ENCODE measurements around the gene IFNA17. TPM values are rescaled to one million over a fixed set of nuclear protein-coding genes. Genes with fewer than 3 reads are reported as not detected.
"Not testable (repeated sequence)": the region's sequence is repeated elsewhere in the genome, so short reads cannot be mapped to it uniquely, and the experiment has no call there.

IFNA17 gene
- total RNA-seq, 1 experiment from 2014 or later, result not detected

GRCh38 chr9:21251638-21252037, 23.6 kb upstream of the IFNA17 start:
- Histone ChIP-seq H3K27ac (ENCODE audit: low read length) (no peak overlapping the region), H3K9me2 (replicated peaks; ENCODE audit: insufficient read depth, low read length) (no peaks in the 10 kb centered on the region), H3K9me3 (ENCODE audit: low read length) (no peaks in the 10 kb centered on the region), H3K9ac (ENCODE audit: low read length) (no peak overlapping the region), H4K20me1 (ENCODE audit: insufficient read depth, low read depth, low read length) (no peaks in the 10 kb centered on the region), H3K27me3 (ENCODE audit: low read length) (no peaks in the 10 kb centered on the region), H3K4me2 (ENCODE audit: low read depth, low read length, poor library complexity, severe bottlenecking) (no peak overlapping the region), H3K79me2 (ENCODE audit: low read length) (no peaks in the 10 kb centered on the region), H3K4me1 (ENCODE audit: low read length) (no peaks in the 10 kb centered on the region), H3K4me3 (ENCODE audit: low read length) (no peak overlapping the region), H3K36me3 (ENCODE audit: insufficient read depth, low read length) (no peaks in the 10 kb centered on the region), H2AFZ (ENCODE audit: low read length) (no peak overlapping the region)
- no peak for DNase-seq

- Histone ChIP-seq H3K27me3 (ENCODE audit: low read length) (no peaks in the 10 kb centered on the region), H3K4me3 (ENCODE audit: low read length) (no peak overlapping the region), H4K20me1 (ENCODE audit: insufficient read depth, low read depth, low read length) (no peaks in the 10 kb centered on the region), H3K4me1 (ENCODE audit: low read length) (no peaks in the 10 kb centered on the region), H3K27ac (ENCODE audit: low read length) (no peak overlapping the region), H3K79me2 (ENCODE audit: low read length) (no peaks in the 10 kb centered on the region), H3K4me2 (ENCODE audit: low read depth, low read length, poor library complexity, severe bottlenecking) (no peak overlapping the region), H3K9me3 (ENCODE audit: low read length) (no peaks in the 10 kb centered on the region), H3K9ac (ENCODE audit: low read length) (no peak overlapping the region), H3K9me2 (replicated peaks; ENCODE audit: insufficient read depth, low read length) (no peaks in the 10 kb centered on the region), H2AFZ (ENCODE audit: low read length) (no peak overlapping the region), H3K36me3 (ENCODE audit: insufficient read depth, low read length) (no peaks in the 10 kb centered on the region)
- no peak for DNase-seq
Observed at GRCh38 chr9:21251190-21251589, 23.2 kb upstream of the IFNA17 start.

- H3K36me3 ChIP-seq (ENCODE audit: insufficient read depth, low read length), result no peaks in the 10 kb centered on the region
- no peak overlapping the region for H3K4me2 ChIP-seq (ENCODE audit: low read depth, low read length, poor library complexity, severe bottlenecking)
- no peaks in the 10 kb centered on the region for H3K9me3 ChIP-seq (ENCODE audit: low read length)
- DNase-seq, result peak; percentile 34
- H2AFZ ChIP-seq (ENCODE audit: low read length), result no peak overlapping the region
- H3K9ac ChIP-seq (ENCODE audit: low read length), result no peak overlapping the region
- no peaks in the 10 kb centered on the region for H3K27me3 ChIP-seq (ENCODE audit: low read length)
- no peak overlapping the region for H3K4me3 ChIP-seq (ENCODE audit: low read length)
- H3K4me1 ChIP-seq (ENCODE audit: low read length), result no peaks in the 10 kb centered on the region
- no peak overlapping the region for H3K27ac ChIP-seq (ENCODE audit: low read length)
- 0 out of 2 replicates have a peak, but pooled peaks cover 4% of the 10 kb centered on the region for H4K20me1 ChIP-seq (ENCODE audit: insufficient read depth, low read depth, low read length)
- no peaks in the 10 kb centered on the region for H3K9me2 ChIP-seq (replicated peaks; ENCODE audit: insufficient read depth, low read length)
- no peaks in the 10 kb centered on the region for H3K79me2 ChIP-seq (ENCODE audit: low read length)
Observed at GRCh38 chr9:21244836-21245235, 16.8 kb upstream of the IFNA17 start.

- Histone ChIP-seq H4K20me1 (ENCODE audit: insufficient read depth, low read depth, low read length) (0 out of 2 replicates have a peak, but pooled peaks cover 4% of the 10 kb centered on the region), H2AFZ (ENCODE audit: low read length) (no peak within 1 kb of the TSS), H3K9me2 (replicated peaks; ENCODE audit: insufficient read depth, low read length) (no peaks in the 10 kb centered on the region), H3K79me2 (ENCODE audit: low read length) (no peaks in the 10 kb centered on the region), H3K27me3 (ENCODE audit: low read length) (no peaks in the 10 kb centered on the region), H3K36me3 (ENCODE audit: insufficient read depth, low read length) (no peaks in the 10 kb centered on the region), H3K4me3 (ENCODE audit: low read length) (no peak within 1 kb of the TSS), H3K9me3 (ENCODE audit: low read length) (no peaks in the 10 kb centered on the region), H3K4me1 (ENCODE audit: low read length) (no peaks in the 10 kb centered on the region), H3K27ac (ENCODE audit: low read length) (no peak within 1 kb of the TSS), H3K9ac (ENCODE audit: low read length) (no peak within 1 kb of the TSS), H3K4me2 (ENCODE audit: low read depth, low read length, poor library complexity, severe bottlenecking) (no peak within 1 kb of the TSS)
- DNase-seq, result no peak
Observed at GRCh38 chr9:21239911-21240310, 11.9 kb upstream of the IFNA17 start, which contains the start of gene IFNA14. TSS of gene IFNA14 (minus strand) at chr9:21240005. CDS start at chr9:21239935, 70 bp downstream.

GRCh38 chr9:21236360-21236714, 8.3 kb upstream of the IFNA17 start:
- not testable (repeated sequence) for H3K9me2 ChIP-seq (replicated peaks; ENCODE audit: insufficient read depth, low read length); H3K27ac ChIP-seq (ENCODE audit: low read length); H3K79me2 ChIP-seq (ENCODE audit: low read length); H2AFZ ChIP-seq (ENCODE audit: low read length); H3K4me2 ChIP-seq (ENCODE audit: low read depth, low read length, poor library complexity, severe bottlenecking); H4K20me1 ChIP-seq (ENCODE audit: insufficient read depth, low read depth, low read length); H3K4me3 ChIP-seq (ENCODE audit: low read length); H3K36me3 ChIP-seq (ENCODE audit: insufficient read depth, low read length); H3K27me3 ChIP-seq (ENCODE audit: low read length); H3K9ac ChIP-seq (ENCODE audit: low read length); H3K9me3 ChIP-seq (ENCODE audit: low read length); H3K4me1 ChIP-seq (ENCODE audit: low read length)
- peak; percentile 29 for DNase-seq

GRCh38 chr9:21235468-21236359, 7.7 kb upstream of the IFNA17 start:
- H3K4me3 ChIP-seq (ENCODE audit: low read length); H3K27ac ChIP-seq (ENCODE audit: low read length); H3K9me2 ChIP-seq (replicated peaks; ENCODE audit: insufficient read depth, low read length); H3K9ac ChIP-seq (ENCODE audit: low read length); H3K4me2 ChIP-seq (ENCODE audit: low read depth, low read length, poor library complexity, severe bottlenecking); H3K27me3 ChIP-seq (ENCODE audit: low read length); H2AFZ ChIP-seq (ENCODE audit: low read length); H3K9me3 ChIP-seq (ENCODE audit: low read length); H3K4me1 ChIP-seq (ENCODE audit: low read length); H3K79me2 ChIP-seq (ENCODE audit: low read length); H3K36me3 ChIP-seq (ENCODE audit: insufficient read depth, low read length); H4K20me1 ChIP-seq (ENCODE audit: insufficient read depth, low read depth, low read length): not testable (repeated sequence)
- DNase-seq, result peak; percentile 81

- H3K79me2 ChIP-seq (ENCODE audit: low read length), result no peaks in the 10 kb centered on the region
- H3K9me2 ChIP-seq (replicated peaks; ENCODE audit: insufficient read depth, low read length), result no peaks in the 10 kb centered on the region
- no peaks in the 10 kb centered on the region for H3K9me3 ChIP-seq (ENCODE audit: low read length)
- H2AFZ ChIP-seq (ENCODE audit: low read length), result no peak overlapping the region
- no peak overlapping the region for H3K27ac ChIP-seq (ENCODE audit: low read length)
- H3K4me3 ChIP-seq (ENCODE audit: low read length), result no peak overlapping the region
- H3K9ac ChIP-seq (ENCODE audit: low read length), result no peak overlapping the region
- H3K36me3 ChIP-seq (ENCODE audit: insufficient read depth, low read length), result no peaks in the 10 kb centered on the region
- no peaks in the 10 kb centered on the region for H3K27me3 ChIP-seq (ENCODE audit: low read length)
- no peak overlapping the region for H3K4me2 ChIP-seq (ENCODE audit: low read depth, low read length, poor library complexity, severe bottlenecking)
- H3K4me1 ChIP-seq (ENCODE audit: low read length), result no peaks in the 10 kb centered on the region
- no peaks in the 10 kb centered on the region for H4K20me1 ChIP-seq (ENCODE audit: insufficient read depth, low read depth, low read length)
- DNase-seq, result no peak
Observed at GRCh38 chr9:21234153-21234687, 6.2 kb upstream of the IFNA17 start.

- H3K4me3 ChIP-seq (ENCODE audit: low read length), result no peak overlapping the region
Observed at GRCh38 chr9:21233258-21233657, 5.2 kb upstream of the IFNA17 start.

More at GRCh38 chr9:21233258-21233657, 5.2 kb upstream of the IFNA17 start:
- H3K79me2 ChIP-seq (ENCODE audit: low read length), result no peaks in the 10 kb centered on the region
- H2AFZ ChIP-seq (ENCODE audit: low read length), result no peak overlapping the region
- H3K9me3 ChIP-seq (ENCODE audit: low read length), result no peaks in the 10 kb centered on the region
- no peaks in the 10 kb centered on the region for H4K20me1 ChIP-seq (ENCODE audit: insufficient read depth, low read depth, low read length)
- no peaks in the 10 kb centered on the region for H3K36me3 ChIP-seq (ENCODE audit: insufficient read depth, low read length)
- no peak for DNase-seq
- no peaks in the 10 kb centered on the region for H3K9me2 ChIP-seq (replicated peaks; ENCODE audit: insufficient read depth, low read length)
- no peak overlapping the region for H3K4me2 ChIP-seq (ENCODE audit: low read depth, low read length, poor library complexity, severe bottlenecking)
- no peak overlapping the region for H3K27ac ChIP-seq (ENCODE audit: low read length)
- no peak overlapping the region for H3K9ac ChIP-seq (ENCODE audit: low read length)
- no peaks in the 10 kb centered on the region for H3K27me3 ChIP-seq (ENCODE audit: low read length)
- no peaks in the 10 kb centered on the region for H3K4me1 ChIP-seq (ENCODE audit: low read length)
